ENCODE measurements around the gene CTNND2. TPM values are rescaled to one million over a fixed set of nuclear protein-coding genes. Genes with fewer than 3 reads are reported as not detected.

Gene CTNND2
- total RNA-seq, 6 donors from 2014 or later, result 1.1 to 12.4 (median 3.2) TPM

DNA sequence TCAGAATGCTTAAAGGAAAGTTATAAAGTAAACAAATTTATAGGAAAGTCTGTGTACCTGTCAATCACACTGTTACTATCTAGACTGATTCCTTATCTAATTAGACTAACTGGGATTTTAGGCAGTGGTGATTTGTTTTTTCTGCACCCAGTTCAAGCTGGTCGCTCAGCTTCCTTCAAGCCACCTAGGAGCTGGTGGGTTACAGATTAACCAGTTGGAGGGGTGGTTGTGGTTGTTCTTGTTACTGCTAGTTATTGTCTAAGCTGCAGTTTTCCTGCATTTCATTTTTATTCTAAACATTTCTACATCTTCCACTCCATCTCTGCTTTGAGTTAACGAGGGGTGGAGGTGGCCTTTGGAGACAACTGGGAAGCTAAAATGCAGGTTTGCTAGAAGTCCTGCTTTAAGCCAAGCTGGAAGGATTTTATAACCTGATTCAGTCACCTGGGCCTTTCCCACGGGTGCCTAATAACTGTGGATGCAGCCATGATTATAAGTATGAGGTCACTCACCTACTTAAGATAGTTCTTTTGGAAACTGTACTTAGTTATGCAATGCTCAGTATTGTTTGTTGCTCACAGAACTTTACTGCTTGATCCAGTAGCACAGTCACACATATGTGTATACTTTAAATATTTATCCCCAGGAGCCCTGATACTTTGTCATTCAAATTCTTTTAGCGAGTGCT, 839.3 kb downstream of the CTNND2 start:
- H3K27ac ChIP-seq, result no peak overlapping the region
- DNase-seq (no peak), ATAC-seq (ENCODE audit: low FRiP score in 2 of 2) (no peak)
- H3K9me3 ChIP-seq, result no peaks in the 10 kb centered on the region
- H3K27me3 ChIP-seq, result no peaks in the 10 kb centered on the region
- H3K36me3 ChIP-seq, result no peaks in the 10 kb centered on the region
- H3K4me1 ChIP-seq, result peaks cover 0 to 5% (median 0%) of the 10 kb centered on the region in 4 donors
- TF ChIP-seq EP300 (IDR thresholded peaks at IDR 0.05), result no peak
- TF ChIP-seq POLR2AphosphoS5 (IDR thresholded peaks at IDR 0.05), result no peak
- no peak for TF ChIP-seq POLR2A (IDR thresholded peaks at IDR 0.05)
- TF ChIP-seq, protein P1, sequence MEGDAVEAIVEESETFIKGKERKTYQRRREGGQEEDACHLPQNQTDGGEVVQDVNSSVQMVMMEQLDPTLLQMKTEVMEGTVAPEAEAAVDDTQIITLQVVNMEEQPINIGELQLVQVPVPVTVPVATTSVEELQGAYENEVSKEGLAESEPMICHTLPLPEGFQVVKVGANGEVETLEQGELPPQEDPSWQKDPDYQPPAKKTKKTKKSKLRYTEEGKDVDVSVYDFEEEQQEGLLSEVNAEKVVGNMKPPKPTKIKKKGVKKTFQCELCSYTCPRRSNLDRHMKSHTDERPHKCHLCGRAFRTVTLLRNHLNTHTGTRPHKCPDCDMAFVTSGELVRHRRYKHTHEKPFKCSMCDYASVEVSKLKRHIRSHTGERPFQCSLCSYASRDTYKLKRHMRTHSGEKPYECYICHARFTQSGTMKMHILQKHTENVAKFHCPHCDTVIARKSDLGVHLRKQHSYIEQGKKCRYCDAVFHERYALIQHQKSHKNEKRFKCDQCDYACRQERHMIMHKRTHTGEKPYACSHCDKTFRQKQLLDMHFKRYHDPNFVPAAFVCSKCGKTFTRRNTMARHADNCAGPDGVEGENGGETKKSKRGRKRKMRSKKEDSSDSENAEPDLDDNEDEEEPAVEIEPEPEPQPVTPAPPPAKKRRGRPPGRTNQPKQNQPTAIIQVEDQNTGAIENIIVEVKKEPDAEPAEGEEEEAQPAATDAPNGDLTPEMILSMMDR (IDR thresholded peaks at IDR 0.05), result no peak
- H3K4me3 ChIP-seq, result no peak overlapping the region
- WGBS, 2 donors, result 67 to 74% methylated on average over 4 of the region's 4 CpGs

DNA sequence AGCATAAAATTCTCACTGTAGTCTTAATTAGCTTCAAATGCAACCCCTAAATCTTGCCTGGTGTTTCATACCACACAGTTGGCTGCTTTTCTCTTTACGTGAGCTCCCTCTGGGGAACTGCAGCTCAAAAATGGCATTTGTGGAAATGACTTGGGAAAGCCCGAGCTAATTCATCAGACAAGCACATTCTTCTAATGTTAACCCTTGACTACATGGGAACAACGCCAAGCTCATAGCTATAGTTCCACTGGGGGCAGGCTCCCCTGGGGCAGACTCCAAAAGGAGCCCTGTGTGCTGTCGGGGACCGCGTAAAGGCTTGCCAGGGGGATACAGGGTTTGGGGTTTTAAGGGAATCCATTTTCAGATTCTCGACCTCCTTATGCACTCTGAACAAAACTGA, 841.8 kb downstream of the CTNND2 start:
- DNase-seq (no peak), ATAC-seq (ENCODE audit: low FRiP score in 2 of 2) (no peak)
- Histone ChIP-seq H3K4me3 (no peak overlapping the region), H3K36me3 (no peaks in the 10 kb centered on the region), H3K9me3 (no peaks in the 10 kb centered on the region), H3K27ac (no peak overlapping the region), H3K4me1 (peaks cover 0 to 5% (median 0%) of the 10 kb centered on the region in 4 donors), H3K27me3 (no peaks in the 10 kb centered on the region)
- 49 to 51% methylated on average over 7 of the region's 7 CpGs for WGBS, 2 donors
- TF ChIP-seq POLR2AphosphoS5 (IDR thresholded peaks at IDR 0.05) (no peak), EP300 (IDR thresholded peaks at IDR 0.05) (no peak), POLR2A (IDR thresholded peaks at IDR 0.05) (no peak)
- TF ChIP-seq, protein P1 (IDR thresholded peaks at IDR 0.05), result no peak

DNA sequence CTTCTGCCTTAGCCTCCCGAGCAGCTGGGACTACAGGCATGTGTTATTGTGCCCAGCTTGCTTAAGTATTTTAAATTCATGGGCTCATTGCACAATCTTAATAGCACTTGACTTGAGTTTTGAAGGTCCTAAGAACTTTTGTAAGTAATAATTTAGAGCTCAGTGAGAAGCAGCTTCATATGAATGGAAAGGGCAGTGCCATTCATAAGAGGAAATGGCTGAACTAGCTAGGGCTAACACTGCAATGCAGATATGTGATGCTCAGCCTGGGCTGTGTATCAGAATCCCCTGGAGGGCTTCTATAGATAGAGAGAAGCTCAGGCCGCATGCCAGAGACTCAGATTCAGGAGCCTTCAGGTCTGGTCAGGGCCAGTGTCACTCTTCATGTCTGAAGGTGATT, 847.7 kb downstream of the CTNND2 start:
- ATAC-seq (ENCODE audit: low FRiP score in 2 of 2) (no peak), DNase-seq (no peak)
- 60 to 76% methylated on average over 2 of the region's 2 CpGs for WGBS, 2 donors
- H3K27ac ChIP-seq, result no peak overlapping the region
- no peak overlapping the region for H3K4me3 ChIP-seq
- H3K36me3 ChIP-seq, result no peaks in the 10 kb centered on the region
- H3K9me3 ChIP-seq, result no peaks in the 10 kb centered on the region
- TF ChIP-seq POLR2A (IDR thresholded peaks at IDR 0.05) (no peak), POLR2AphosphoS5 (IDR thresholded peaks at IDR 0.05) (no peak), EP300 (IDR thresholded peaks at IDR 0.05) (no peak)
- TF ChIP-seq, protein P1 (IDR thresholded peaks at IDR 0.05), result no peak
- H3K4me1 ChIP-seq, result no peaks in the 10 kb centered on the region
- H3K27me3 ChIP-seq, result no peaks in the 10 kb centered on the region

DNA sequence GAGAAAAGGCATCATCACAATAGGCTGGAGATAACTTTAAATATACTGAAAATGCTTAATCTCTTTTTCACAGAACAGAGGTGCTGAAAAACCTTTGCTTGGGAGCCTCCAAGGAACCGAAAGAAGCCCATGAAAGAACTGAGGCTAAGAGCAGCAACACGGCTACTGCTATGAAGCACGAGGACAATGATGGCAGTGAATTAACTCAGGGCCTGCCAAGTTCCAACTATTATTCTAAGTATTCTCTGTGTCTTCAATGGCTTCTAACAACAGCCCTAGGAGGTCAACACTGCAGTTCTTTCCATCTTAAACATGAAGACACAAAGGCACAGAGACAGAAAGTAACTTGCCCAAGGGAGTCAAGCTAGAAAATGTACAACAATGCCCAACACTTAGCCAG, 850.2 kb downstream of the CTNND2 start:
- no peaks in the 10 kb centered on the region for H3K9me3 ChIP-seq
- H3K36me3 ChIP-seq, result no peaks in the 10 kb centered on the region
- TF ChIP-seq POLR2A (IDR thresholded peaks at IDR 0.05), result no peak
- TF ChIP-seq EP300 (IDR thresholded peaks at IDR 0.05), result no peak
- TF ChIP-seq POLR2AphosphoS5 (IDR thresholded peaks at IDR 0.05), result no peak
- TF ChIP-seq, protein P1 (IDR thresholded peaks at IDR 0.05), result no peak
- ATAC-seq (ENCODE audit: low FRiP score in 2 of 2), result no peak
- no peaks in the 10 kb centered on the region for H3K27me3 ChIP-seq
- DNase-seq, result no peak
- H3K4me3 ChIP-seq, result no peak overlapping the region
- WGBS, 2 donors, result 83 to 93% methylated on average over 3 of the region's 3 CpGs
- no peak overlapping the region for H3K27ac ChIP-seq
- H3K4me1 ChIP-seq, result no peaks in the 10 kb centered on the region

DNA sequence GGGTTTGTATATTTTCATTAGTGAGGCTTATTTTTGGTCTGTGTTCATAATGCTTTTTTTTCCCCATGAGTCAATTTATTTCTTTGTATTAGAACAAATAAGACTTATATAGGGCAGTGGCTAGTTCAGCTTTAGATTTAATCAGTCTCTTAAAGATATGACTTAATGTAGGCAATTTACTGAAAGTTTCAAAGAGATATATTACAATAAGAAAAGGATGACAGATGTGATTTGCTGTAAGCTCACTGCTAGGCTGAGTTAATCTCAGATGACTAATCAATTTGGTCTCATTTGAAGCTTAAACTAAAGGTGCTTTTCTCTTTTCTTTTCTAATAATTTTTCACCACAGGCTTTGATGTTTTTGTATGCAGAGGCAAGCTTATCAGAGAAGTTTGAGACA, 851.4 kb downstream of the CTNND2 start:
- no peak overlapping the region for H3K4me3 ChIP-seq
- no peaks in the 10 kb centered on the region for H3K9me3 ChIP-seq
- TF ChIP-seq POLR2AphosphoS5 (IDR thresholded peaks at IDR 0.05) (no peak), EP300 (IDR thresholded peaks at IDR 0.05) (no peak), POLR2A (IDR thresholded peaks at IDR 0.05) (no peak)
- TF ChIP-seq, protein P1 (IDR thresholded peaks at IDR 0.05), result no peak
- H3K36me3 ChIP-seq, result no peaks in the 10 kb centered on the region
- no peaks in the 10 kb centered on the region for H3K27me3 ChIP-seq
- no peaks in the 10 kb centered on the region for H3K4me1 ChIP-seq
- no peak for DNase-seq
- ATAC-seq (ENCODE audit: low FRiP score in 2 of 2), result no peak
- no peak overlapping the region for H3K27ac ChIP-seq
